Measurements from ENCODE around the gene PEX7. TPM values are rescaled to one million over a fixed set of nuclear protein-coding genes. Genes with fewer than 3 reads are reported as not detected.

Gene PEX7
- total and polyA plus RNA-seq, 10 of the 15 experiments (the other 5 are each of a cell fraction or from before 2014, with no cell fraction given): 0.58 to 12.4 (median 8.8) TPM

GRCh38 chr6:136823128-136823660 is 802 bp downstream of the PEX7 start:
- Histone ChIP-seq H3K36me3 (ENCODE audit: control insufficient read depth in 2 of 2, insufficient read depth in 2 of 2, low read length in 1 of 2) (no peaks in the 10 kb centered on the region), H2AFZ (ENCODE audit: control insufficient read depth, low read depth, low read length) (peak overlapping the region; percentile 90), H3K9ac (ENCODE audit: control insufficient read depth, insufficient read depth, low read length) (peak overlapping the region; percentile 84), H3K4me2 (ENCODE audit: control insufficient read depth, insufficient read depth) (peak overlapping the region; percentile 98), H3K4me1 (ENCODE audit: control insufficient read depth, insufficient read depth, low read length) (no peaks in the 10 kb centered on the region), H3K9me3 (replicated peaks; ENCODE audit: control insufficient read depth, insufficient read depth, low read length) (no peaks in the 10 kb centered on the region), H3K27ac (ENCODE audit: control insufficient read depth, insufficient read depth) (peak overlapping the region; percentile 76), H3K4me3 (peak overlapping the region; percentile 83), H4K20me1 (ENCODE audit: control insufficient read depth, insufficient read depth) (no peaks in the 10 kb centered on the region), H3K79me2 (ENCODE audit: control insufficient read depth, insufficient read depth, low read length) (peaks cover 5% of the 10 kb centered on the region), H3K27me3 (replicated peaks in 1 of 2; ENCODE audit: control insufficient read depth in 2 of 2, insufficient read depth in 2 of 2, low read length in 1 of 2) (no peaks in the 10 kb centered on the region)
- ATAC-seq (no peak), FAIRE-seq (no peak), DNase-seq (ENCODE audit: low read depth, low spot score) (no peak)
- in situ Hi-C loops (cut with MboI): no loop called here
- WGBS (ENCODE audit: insufficient coverage, insufficient replicate concordance, low lambda C conversion rate, missing lambda C conversion rate): 57% methylated on average over 30 of the region's 31 CpGs
- ChIA-PET RAD21 (ENCODE audit: unreplicated experiment) (interaction anchor here (1.2 to 3.1 kb wide), 2 partner anchors 31 to 179 kb away, joined by 5 to 14 read pairs; partner anchors contain the start of gene MAP3K5), POLR2A (interaction anchor here (1.7 kb wide), 1 partner anchor 31 kb away, joined by 4 read pairs; the partner anchor contains the start of gene MAP3K5), CTCF (interaction anchor here (1.1 to 2.0 kb wide), 7 partner anchors 12 to 178 kb away, joined by 3 to 11 read pairs (median 5); partner anchors contain the start of gene MAP3K5), SMC1A (ENCODE audit: uncharacterized antibody, unreplicated experiment) (interaction anchor here (1.0 to 1.9 kb wide), 6 partner anchors 19 to 179 kb away, joined by 3 to 7 read pairs (median 3); no protein-coding TSS in a partner anchor)
- TF ChIP-seq CEBPZ (IDR thresholded peaks at IDR 0.05; ENCODE audit: low read depth, low read length) (no peak), SIN3A (IDR thresholded peaks at IDR 0.05; ENCODE audit: low read depth, low read length) (no peak), NBN (IDR thresholded peaks at IDR 0.05) (peak; percentile 42; the same call in 1 of the 2 replicates), CEBPB (IDR thresholded peaks at IDR 0.05; ENCODE audit: borderline replicate concordance in 1 of 2, low read depth in 2 of 2, low read length in 2 of 2) (no peak), POLR2AphosphoS2 (IDR thresholded peaks at IDR 0.05; ENCODE audit: low read depth, low read length) (no peak)
- TF ChIP-seq, protein P1, sequence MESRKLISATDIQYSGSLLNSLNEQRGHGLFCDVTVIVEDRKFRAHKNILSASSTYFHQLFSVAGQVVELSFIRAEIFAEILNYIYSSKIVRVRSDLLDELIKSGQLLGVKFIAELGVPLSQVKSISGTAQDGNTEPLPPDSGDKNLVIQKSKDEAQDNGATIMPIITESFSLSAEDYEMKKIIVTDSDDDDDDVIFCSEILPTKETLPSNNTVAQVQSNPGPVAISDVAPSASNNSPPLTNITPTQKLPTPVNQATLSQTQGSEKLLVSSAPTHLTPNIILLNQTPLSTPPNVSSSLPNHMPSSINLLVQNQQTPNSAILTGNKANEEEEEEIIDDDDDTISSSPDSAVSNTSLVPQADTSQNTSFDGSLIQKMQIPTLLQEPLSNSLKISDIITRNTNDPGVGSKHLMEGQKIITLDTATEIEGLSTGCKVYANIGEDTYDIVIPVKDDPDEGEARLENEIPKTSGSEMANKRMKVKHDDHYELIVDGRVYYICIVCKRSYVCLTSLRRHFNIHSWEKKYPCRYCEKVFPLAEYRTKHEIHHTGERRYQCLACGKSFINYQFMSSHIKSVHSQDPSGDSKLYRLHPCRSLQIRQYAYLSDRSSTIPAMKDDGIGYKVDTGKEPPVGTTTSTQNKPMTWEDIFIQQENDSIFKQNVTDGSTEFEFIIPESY (IDR thresholded peaks at IDR 0.05): 0 out of 2 replicates have a peak, but pooled peaks have one; percentile 31
- TF ChIP-seq, protein P2, sequence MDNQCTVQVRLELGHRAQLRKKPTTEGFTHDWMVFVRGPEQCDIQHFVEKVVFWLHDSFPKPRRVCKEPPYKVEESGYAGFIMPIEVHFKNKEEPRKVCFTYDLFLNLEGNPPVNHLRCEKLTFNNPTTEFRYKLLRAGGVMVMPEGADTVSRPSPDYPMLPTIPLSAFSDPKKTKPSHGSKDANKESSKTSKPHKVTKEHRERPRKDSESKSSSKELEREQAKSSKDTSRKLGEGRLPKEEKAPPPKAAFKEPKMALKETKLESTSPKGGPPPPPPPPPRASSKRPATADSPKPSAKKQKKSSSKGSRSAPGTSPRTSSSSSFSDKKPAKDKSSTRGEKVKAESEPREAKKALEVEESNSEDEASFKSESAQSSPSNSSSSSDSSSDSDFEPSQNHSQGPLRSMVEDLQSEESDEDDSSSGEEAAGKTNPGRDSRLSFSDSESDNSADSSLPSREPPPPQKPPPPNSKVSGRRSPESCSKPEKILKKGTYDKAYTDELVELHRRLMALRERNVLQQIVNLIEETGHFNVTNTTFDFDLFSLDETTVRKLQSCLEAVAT (IDR thresholded peaks at IDR 0.05): peak; percentile 81
- intact Hi-C loops (cut with micrococcal nuclease; ENCODE audit: unreplicated experiment): no loop called here
- BruUV-seq (replicated peaks): no TSS peak
